ENCODE measurements around the gene DENND1B.

The DENND1B gene

DNA sequence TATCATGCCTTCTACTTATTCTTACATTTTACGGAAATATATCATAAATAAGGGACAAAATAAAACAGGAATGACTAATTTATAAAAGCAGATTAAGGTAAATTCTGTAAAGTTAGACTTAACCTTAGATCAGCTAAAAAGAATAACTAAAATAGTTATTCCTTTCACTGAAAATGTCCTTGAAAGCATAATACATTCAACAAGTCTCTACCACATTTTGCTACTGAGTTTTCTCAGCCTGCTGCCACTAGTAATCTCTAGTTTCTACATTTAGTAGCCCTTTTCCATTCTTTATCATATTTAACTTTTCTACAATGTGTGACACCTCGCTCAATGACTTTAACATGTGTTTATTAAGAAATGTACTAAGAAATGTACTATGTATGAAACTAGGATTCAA lies 89.0 kb downstream of the DENND1B start:
- DNase-seq (ENCODE audit: low read depth in 2 of 2), result no peak

DNA sequence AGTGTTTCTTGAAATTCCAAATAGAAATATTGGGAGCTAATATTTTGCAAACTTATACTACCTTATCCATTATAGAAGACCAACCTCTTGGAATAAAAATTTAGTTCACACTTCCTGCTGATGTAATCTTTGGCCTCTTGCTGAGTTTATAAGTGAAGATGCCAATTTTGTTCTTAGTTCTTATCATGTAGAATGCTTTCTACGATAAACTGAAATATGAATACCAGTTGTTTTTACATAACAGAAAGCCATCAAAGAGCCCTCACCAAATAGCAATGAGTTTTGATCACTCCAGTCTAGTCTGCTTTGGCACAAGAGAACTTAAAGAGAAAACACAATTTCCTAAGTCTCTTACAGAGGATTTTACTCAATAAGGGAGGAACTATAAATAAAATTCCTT lies 89.5 kb downstream of the DENND1B start:
- no peak for DNase-seq (ENCODE audit: low read depth in 2 of 2)

DNA sequence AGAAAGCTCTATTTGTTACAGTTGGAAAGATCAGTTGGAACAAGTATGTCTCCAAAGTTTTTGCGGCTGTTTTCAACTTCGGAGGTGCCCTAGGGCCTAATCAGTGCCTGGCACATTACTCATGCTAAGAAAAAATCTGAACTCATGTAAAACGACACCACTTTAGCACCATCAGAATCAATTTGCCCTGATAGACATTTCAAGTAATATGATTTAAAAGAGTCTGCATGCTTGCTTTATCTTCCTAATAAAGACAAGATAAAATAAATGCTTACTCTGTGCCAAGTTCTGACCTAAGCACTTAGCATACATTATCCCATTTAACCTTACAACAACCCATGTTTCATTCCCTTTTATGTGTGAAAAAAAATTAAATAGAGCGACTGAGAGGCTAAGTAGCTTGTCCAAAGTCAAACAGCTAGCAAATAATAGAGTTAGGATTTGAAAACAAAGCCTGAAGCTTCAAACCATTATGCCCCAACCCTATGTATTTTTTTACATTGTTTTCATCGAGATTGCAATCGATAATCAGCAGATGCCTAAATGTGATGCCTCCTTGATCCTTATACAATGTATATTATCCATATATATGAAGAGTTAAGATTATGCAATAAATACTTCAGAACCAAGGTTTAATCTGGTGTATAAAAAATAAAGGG lies 91.3 kb downstream of the DENND1B start:
- no peak for DNase-seq (ENCODE audit: low read depth in 2 of 2)

DNA sequence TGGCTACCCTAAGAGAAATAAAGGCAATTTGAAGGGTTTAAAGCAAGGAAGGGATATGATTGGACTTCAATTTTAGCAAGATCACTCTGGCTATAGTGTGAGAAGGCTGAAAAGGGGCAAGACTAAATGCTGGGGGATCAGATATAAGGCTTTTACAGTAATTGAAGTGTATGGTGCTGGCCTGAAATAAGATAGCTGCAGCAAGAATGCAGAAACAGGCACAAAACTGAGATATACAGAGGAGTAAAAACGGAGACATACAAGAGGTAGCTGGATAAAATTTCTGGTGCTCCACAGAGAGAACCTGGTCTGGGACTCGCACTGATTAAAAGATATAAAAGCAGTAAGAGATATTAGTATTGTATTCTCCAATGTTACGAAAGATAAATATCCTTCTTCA lies 92.0 kb downstream of the DENND1B start:
- DNase-seq (ENCODE audit: low read depth in 2 of 2), result no peak

DNA sequence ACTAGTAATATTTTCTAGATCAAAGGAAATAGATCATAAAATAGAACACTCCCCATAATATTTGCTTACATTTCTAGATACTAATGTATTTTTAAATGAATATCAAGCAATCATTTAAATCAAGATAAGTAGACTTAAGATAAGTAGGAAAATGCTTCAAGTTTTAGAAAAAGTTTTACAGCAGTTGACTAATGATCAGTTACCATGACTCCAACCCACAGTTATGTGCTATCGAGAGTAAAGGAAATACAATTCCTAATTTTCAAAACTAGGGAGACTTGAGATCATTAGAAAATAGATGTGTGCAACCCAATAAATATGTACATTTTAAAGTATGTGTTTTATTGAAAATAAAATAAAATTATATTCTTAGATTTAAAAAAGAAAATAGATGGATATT lies 95.0 kb downstream of the DENND1B start:
- no peak for DNase-seq (ENCODE audit: low read depth in 2 of 2)

DNA sequence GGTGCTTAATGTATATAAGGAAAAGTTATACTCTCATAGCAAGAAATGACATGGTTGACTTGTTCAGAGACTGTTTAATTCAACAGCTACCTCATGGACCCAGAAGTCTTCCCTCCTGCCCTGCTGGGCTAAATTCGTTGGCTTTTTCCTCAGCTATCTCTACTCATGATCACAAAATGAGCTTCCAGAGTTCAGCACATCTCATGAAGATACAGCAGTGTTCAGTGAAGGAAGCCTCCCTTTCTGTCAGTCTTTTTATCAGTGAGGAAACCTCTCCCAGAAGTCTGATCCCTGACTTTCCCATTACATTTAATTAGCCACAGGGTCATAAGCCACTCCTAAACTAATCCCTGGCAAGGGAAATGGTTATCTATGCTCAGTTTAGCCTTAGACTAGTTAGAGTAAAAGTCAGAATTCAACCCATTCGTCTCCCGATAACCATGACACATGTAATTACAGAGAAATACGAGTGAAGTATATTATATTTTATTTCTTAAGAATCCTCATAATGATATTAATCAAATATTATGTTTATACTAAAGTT lies 97.5 kb downstream of the DENND1B start:
- no peak for DNase-seq (ENCODE audit: low read depth in 2 of 2)

DNA sequence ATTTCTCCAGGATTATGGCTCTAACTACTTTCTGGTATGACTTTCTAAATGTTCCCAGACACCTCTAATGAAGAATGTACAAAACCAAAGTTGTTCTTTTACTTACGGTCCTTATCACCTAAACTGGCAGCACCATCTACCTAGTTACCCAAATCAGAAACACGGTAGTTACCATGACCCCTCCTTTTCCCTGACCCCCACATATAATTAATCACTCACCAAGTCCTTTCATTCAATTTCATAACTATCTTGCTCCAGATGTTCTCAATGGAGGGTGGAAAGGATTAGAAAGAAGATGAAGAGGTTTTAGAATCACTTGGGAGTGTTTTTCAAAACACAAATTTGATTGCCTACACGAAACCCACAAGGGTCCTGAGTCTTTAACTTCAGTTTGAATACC lies 98.0 kb downstream of the DENND1B start:
- no peak for DNase-seq (ENCODE audit: low read depth in 2 of 2)

DNA sequence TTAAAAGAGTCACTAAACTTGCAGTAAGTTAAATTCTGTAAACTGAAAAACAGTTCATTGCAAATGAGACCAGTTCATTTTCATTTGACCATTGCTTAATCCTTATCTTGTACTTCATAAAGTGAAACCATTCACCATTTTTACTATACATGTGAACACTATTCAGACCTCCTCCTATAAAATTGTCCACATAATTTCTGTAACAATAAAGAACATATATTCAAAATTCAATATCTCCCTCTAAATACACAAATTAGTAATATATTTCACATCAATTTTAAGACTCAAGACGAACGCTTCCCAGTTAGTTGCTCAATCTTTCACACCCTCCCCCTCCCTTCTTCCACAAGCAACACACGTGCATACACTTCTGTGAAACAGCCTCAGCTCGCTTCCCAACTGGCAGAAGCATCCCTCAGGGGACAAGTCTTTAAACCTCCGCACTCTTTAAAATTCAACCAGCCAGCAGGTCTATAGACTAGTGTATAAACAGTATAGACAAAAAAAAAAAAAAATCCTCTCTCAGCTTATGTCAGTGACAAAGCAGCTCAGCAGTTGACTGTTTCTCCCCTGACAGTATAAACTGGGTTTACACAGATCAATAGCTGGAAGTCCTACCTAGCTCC lies 99.6 kb downstream of the DENND1B start:
- no peak for DNase-seq (ENCODE audit: low read depth in 2 of 2)

DNA sequence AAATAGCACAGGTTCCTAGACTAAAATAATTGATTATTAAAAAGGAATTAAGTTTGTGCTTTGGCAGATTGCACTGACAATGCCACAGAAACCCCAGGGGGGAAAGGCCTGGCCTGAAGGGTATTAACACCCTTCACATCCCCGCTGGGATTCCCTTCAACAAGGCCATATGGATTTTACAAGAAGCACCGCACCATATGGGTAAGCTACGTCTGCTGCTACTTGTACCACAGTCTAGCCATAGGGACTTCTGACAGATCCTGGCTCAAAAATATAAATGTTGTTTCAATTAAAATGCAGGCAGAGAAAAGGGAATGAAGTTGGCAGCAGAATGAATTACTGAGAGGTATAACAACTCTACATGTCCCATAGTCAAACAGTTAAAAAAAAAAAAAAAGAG lies 101.0 kb downstream of the DENND1B start:
- DNase-seq (ENCODE audit: low read depth in 2 of 2), result no peak

DNA sequence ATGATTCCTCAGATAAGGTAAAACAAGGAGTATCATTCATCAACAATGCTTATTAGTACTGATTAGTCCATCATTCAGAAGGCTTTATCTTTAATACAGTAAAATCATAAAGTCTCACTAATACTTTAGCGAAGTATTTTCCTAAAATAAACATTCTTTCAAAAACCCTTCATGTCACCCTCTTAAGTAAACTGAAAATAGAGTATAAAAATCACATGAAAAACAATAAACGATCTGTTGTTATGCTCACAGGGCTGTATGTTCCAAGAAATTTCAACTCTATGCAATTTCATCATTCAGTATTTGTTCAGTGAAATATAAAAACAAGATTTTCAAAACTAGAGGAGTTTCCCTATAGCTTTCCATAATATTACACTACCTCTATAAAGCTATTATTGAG lies 102.0 kb downstream of the DENND1B start:
- DNase-seq (ENCODE audit: low read depth in 2 of 2), result no peak

DNA sequence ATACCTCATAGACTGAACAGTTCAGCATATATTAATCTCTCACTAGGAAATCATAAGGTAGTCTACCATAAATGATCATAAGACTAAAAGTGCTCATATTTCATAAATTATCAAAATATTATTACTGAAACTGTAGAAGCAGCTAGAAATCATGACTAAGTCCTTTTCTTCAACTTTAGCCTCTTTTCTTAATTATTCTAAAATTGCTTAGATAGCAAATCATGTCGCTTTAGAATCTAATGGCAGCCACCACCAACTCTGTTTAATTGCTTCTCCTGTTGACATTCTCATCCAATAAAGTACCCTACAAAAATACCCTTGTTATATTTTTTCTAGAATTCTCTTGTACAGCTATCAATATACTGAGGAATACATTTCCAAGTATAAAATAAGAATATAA lies 102.9 kb downstream of the DENND1B start:
- no peak for DNase-seq (ENCODE audit: low read depth in 2 of 2)

DNA sequence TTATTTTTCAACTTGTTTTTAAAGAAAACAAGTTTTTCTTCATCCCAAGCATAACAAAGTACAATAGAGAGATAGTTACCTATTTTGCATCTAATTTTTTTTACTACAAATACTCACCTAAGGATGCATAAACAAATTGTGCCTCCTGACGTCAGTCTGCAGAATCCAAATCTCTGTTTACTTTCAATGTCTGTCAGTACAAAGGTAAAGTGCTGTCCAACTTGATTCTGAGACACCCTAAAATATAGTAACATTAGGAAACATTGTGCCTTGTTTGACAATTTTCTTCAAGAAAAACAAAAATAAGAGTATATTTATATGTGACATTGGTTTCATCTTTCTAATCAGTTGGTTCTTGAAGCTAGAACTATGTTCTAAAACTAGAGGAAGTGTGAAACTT lies 103.4 kb downstream of the DENND1B start:
- DNase-seq (ENCODE audit: low read depth in 2 of 2), result no peak

DNA sequence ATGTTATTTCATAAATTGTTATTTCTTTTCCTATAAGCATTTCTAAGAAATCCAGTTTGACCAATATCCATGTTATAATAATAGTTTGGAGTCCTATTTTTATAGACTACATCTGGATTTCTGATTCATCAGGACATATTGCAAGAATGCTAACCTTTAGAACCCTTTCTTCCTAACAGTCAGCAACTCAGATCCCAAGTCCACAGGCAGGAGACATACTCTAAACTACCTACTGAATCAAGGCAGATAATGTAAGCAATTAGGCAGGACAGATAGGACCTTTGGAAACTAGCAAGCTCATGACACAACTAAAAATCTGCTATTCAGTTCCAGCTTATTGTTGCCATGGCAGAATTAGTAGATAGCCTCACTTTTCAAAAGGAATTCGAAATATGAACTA lies 104.1 kb downstream of the DENND1B start:
- no peak for DNase-seq (ENCODE audit: low read depth in 2 of 2)

DNA sequence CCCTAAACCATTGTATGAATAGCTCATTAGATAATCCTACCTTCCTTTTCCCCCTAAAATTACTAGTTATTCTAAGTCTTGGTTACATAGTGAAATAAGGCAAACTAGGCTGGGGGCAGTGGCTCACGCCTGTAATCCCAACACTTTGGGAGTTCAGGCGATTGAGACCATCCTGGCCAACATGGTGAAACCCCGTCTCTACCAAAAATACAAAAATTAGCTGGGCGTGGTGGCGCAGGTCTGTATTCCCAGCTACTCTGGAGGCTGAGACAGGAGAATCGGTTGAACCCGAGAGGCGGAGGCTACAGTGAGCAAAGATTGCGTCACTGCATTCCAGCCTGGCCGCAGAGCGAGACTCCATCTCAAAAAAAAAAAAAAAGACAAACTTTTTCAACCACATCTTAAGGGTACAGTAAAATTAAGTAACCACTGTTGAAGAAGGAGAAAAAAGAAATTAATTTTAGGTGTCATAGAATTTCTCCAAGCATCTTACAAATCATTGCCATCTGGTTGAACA lies 108.5 kb downstream of the DENND1B start:
- no peak for DNase-seq (ENCODE audit: low read depth in 2 of 2)

DNA sequence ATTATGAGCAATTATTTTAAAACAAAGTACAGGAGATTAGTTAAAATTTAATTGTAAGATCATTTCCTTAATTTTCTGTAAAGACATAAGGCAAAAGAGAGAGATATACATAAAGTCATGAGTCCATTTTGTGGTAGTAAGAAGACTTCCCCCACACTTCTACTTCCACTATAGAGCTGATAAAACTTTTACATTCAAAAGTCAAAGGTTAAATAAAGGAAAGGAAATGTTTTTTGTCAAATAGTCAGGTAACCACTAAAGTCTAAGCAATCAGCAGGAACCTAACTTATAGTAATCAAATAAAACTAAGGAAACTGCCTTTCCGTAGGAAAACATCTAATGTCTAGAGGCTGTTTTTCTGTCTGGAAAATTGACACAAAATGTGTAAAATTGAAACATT lies 110.9 kb downstream of the DENND1B start:
- DNase-seq (ENCODE audit: low read depth in 2 of 2), result no peak

DNA sequence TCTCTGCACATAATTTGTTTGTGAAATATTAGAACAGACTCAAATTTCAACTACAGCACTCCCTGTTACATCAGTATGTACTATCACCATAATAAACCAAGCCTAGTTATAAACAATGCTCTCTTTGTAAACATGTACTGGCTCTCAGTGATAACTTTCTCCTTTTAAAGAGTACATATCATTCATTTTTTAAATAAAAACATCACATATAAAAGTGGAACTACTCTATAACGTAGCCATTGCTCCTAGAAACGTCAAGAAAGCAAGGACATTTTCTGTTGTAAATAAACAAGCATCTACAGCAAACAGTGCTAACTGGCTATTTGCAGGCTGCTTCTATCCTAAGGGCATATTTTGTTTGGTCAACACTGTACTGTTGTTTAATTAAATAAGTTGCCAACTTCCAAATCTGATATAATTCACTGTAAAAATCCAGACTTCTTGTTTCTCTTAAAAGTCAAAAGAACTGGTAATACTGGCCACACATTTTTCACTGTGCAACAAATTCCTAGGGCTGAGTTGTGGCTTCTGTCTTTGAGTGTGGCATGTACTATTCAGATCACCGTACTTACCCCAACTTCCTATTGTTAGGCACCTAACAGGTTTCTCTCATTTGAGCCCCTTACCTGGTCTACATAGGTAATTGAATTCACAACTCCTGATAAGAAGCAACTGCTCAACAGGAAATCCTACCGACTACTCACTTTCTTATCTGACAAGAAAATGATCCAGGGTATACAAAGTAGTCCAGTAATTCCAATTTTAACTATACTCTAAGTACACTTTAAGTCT lies 111.9 kb downstream of the DENND1B start:
- DNase-seq (ENCODE audit: low read depth in 2 of 2), result no peak

DNA sequence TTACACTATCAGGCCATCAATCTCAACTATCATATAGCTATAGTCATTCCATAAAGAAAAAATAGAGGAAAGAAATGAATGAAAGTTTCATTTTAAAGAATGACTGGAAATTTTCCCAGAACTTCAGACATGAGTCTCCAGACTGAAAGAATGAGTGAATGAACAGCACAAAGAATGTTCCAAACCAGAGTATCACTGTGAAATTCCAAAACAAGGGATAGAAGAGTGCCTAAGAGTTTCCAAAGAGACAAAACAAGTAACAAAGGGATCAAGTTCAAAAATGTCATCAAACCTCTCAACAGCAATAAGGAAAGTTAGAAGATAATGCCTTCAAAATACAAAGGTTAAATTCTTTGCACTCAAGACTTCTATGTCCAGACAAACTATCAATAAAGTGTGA lies 114.9 kb downstream of the DENND1B start:
- no peak for DNase-seq (ENCODE audit: low read depth in 2 of 2)

DNA sequence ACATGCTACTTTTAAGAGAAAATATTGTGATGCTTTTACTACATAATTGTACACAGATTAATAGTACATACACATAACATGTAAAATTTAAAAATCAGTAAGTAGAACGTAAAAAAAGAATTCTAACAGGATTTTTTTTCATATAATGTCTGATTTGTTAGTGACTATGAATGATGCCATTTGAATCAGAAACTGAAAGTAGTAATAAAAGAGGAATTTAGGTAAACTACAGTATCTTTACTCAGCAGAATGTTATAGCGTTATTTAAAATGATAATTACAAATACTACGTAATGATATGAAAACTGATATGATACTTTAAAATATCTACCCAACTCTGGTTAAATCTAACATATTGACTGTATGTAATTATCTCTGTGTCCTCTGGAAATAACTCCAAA lies 116.1 kb downstream of the DENND1B start:
- no peak for DNase-seq (ENCODE audit: low read depth in 2 of 2)

DNA sequence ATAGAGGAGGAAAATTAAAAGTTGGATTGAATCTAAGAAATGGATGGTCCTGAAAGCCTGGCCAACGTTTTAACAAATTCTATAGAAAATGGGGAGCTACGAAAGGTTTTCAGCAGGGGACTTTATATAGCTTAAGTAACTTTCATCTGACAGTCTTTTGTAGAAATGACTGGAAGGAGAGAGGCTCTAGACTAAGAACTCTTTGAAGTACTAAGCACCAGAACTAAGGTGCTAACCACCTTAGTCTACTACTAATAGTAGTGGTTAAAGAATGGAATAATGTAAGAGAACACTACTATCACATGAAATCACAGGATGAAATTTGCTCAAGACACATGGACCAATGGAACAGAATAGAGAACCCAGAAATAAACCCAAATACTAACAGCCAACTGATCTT lies 126.1 kb downstream of the DENND1B start:
- no peak for DNase-seq (ENCODE audit: low read depth in 2 of 2)

DNA sequence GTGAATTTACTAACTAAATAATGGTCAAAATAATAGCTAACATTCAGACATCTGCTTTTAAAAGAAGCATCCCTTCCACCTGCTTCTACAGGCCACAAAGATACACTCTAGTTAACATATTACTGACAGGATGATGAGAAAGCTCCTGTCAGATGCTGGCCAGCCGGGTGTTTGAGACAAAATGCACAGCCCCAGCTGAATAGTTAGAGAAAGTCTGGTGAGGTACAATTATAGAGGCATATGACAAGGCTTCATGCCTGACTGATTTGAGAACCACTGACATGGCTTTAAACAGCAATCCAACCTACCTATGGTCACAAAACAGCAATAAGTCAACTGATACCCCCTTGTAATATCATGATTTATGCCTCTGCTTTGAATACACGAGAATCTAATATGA lies 137.0 kb downstream of the DENND1B start:
- no peak for DNase-seq (ENCODE audit: low read depth in 2 of 2)

DNA sequence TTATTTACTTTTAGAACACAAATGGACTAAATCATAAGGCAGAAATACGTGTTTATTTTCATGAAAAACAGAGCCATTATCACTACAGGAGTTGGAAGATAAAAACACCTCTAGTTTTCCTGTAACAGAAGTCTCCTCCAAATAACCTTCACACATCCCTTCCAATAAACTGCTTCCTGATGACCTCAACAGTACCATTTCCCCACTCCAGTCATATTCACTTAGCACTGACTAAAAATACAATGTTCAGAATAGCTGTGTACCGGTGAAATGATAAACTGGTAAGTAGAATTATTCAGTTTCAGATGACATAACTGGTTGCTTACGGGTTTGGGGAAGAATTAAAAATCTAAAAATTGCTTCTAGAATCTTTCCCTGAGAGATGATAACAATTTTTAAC lies 137.9 kb downstream of the DENND1B start:
- no peak for DNase-seq (ENCODE audit: low read depth in 2 of 2)

DNA sequence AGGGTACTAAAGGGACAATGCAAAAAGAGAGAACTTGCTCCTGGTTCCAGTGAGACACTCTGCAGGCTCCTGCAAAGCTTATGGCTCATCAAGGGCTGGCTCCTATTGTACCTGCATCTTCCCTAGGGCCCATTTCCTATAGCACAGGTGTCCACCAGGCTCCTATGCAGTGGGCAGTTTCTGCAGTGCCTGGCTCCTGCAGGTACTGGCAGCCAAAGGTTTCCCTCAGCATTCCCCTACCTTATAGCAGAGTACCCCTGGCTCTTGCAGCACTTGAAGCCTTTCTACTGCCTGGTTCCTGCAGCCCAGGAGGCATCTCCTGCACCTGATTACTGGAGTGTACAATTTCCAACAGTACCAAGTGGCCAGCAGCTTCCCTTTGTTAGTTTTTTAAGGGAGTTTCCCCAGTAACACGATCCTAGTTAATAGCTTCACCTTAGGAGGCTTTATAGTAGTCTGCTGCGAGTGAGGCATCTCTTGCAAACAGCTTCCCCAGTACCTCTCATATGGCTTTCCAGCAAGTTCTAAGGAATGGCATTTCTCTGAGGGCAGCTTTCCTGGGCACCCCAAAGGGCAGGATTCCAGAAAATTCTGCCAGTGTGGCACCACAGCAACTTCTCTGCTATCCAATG lies 141.7 kb downstream of the DENND1B start:
- DNase-seq (ENCODE audit: low read depth in 2 of 2), result no peak
